ENCODE results near the gene MLANA.
A peak's percentile ranks its signal among the peaks of the same experiment; 100 is the strongest.

Gene MLANA

DNA sequence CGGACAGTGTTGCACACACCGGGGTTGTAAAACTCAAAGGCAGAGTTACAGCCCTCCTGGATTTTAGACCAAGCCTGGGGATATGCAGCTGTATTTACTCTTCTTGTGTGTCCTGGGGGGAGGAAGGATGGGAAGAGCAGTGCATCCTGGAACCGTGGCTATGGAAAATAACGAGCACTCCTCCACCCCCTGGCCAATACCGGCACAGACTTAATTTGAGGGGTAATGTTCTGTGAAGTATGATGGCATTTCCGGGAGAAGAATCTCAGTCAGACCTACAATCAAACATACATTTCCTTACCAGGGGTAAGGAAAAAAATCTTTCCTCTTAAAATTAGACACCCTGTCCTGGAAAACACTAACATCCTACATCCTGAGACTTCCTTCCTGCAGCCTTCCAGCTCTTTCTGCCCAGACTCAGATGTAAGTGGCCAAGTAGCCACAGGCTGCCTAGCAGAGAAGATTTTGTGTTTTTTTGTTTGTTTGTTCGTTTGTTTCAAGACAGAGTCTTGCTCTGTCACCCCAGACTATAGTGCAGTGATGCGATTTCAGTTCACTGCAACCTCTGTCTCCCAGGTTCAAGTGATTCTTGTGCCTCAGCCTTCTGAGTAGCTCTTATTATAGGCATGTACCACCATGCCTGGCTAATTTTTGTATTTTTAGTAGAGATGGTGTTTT, 46.8 kb upstream of the MLANA start:
- H2AFZ ChIP-seq (ENCODE audit: low read length): peak overlapping the region; percentile 18; the same call in 1 of the 2 replicates
- H3K4me2 ChIP-seq (ENCODE audit: low read depth, low read length, poor library complexity, severe bottlenecking): peak overlapping the region; percentile 77
- H3K4me3 ChIP-seq (ENCODE audit: low read length, poor library complexity, severe bottlenecking): peak overlapping the region; percentile 66
- H4K20me1 ChIP-seq (ENCODE audit: insufficient read depth, low read length, poor library complexity, severe bottlenecking): no peaks in the 10 kb centered on the region
- no peaks in the 10 kb centered on the region for H3K36me3 ChIP-seq (ENCODE audit: insufficient read depth, low read length)
- H3K27me3 ChIP-seq (ENCODE audit: insufficient read depth, low read length, poor library complexity, severe bottlenecking): no peaks in the 10 kb centered on the region
- TF ChIP-seq EZH2phosphoT487 (IDR thresholded peaks at IDR 0.05; ENCODE audit: borderline replicate concordance): no peak
- TF ChIP-seq, protein P1, sequence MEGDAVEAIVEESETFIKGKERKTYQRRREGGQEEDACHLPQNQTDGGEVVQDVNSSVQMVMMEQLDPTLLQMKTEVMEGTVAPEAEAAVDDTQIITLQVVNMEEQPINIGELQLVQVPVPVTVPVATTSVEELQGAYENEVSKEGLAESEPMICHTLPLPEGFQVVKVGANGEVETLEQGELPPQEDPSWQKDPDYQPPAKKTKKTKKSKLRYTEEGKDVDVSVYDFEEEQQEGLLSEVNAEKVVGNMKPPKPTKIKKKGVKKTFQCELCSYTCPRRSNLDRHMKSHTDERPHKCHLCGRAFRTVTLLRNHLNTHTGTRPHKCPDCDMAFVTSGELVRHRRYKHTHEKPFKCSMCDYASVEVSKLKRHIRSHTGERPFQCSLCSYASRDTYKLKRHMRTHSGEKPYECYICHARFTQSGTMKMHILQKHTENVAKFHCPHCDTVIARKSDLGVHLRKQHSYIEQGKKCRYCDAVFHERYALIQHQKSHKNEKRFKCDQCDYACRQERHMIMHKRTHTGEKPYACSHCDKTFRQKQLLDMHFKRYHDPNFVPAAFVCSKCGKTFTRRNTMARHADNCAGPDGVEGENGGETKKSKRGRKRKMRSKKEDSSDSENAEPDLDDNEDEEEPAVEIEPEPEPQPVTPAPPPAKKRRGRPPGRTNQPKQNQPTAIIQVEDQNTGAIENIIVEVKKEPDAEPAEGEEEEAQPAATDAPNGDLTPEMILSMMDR (conservative IDR thresholded peaks at IDR 0.05; ENCODE audit: low read length): 0 out of 2 replicates have a peak, but pooled peaks have one; percentile 25
- no peaks in the 10 kb centered on the region for H3K9me2 ChIP-seq (replicated peaks; ENCODE audit: low read depth, low read length)
- peaks cover 81% of the 10 kb centered on the region for H3K4me1 ChIP-seq (ENCODE audit: insufficient read depth, low read length, poor library complexity, severe bottlenecking)
- no peaks in the 10 kb centered on the region for H3K79me2 ChIP-seq (ENCODE audit: insufficient read depth, low read length)
- H3K9ac ChIP-seq (ENCODE audit: low read depth, low read length, poor library complexity, severe bottlenecking): peak overlapping the region; percentile 71
- H3K9me3 ChIP-seq (ENCODE audit: insufficient read depth, low read depth, low read length): no peaks in the 10 kb centered on the region
- H3F3A ChIP-seq (ENCODE audit: low read depth): peaks cover 17% of the 10 kb centered on the region

DNA sequence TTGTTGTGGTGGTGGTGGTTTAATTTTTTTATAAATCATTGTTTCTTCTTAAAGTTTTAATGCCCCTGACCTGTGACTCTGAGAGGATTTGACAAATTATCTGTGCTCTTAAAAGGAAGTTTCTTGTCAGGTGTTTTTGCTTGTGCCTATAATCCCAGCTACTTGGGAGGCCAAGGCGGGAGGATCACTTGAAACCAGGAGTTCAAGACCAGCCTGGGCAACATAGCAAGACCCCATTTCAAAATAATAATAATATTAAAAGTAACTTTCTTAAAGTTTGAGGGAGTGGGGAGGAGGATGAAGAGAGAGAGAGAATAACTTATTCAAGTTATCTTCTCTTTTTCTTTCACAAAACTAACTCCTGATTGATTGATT, 45.5 kb upstream of the MLANA start:
- peaks cover 85% of the 10 kb centered on the region for H3K4me1 ChIP-seq (ENCODE audit: insufficient read depth, low read length, poor library complexity, severe bottlenecking)
- peak overlapping the region; percentile 77 for H3K4me2 ChIP-seq (ENCODE audit: low read depth, low read length, poor library complexity, severe bottlenecking)
- H3K27me3 ChIP-seq (ENCODE audit: insufficient read depth, low read length, poor library complexity, severe bottlenecking): no peaks in the 10 kb centered on the region
- TF ChIP-seq, protein P1 (conservative IDR thresholded peaks at IDR 0.05; ENCODE audit: low read length): no peak
- no peak for TF ChIP-seq EZH2phosphoT487 (IDR thresholded peaks at IDR 0.05; ENCODE audit: borderline replicate concordance)
- no peak overlapping the region for H2AFZ ChIP-seq (ENCODE audit: low read length)
- H3K9ac ChIP-seq (ENCODE audit: low read depth, low read length, poor library complexity, severe bottlenecking): peak overlapping the region; percentile 71
- no peaks in the 10 kb centered on the region for H4K20me1 ChIP-seq (ENCODE audit: insufficient read depth, low read length, poor library complexity, severe bottlenecking)
- H3K9me2 ChIP-seq (replicated peaks; ENCODE audit: low read depth, low read length): no peaks in the 10 kb centered on the region
- no peaks in the 10 kb centered on the region for H3K36me3 ChIP-seq (ENCODE audit: insufficient read depth, low read length)
- H3K79me2 ChIP-seq (ENCODE audit: insufficient read depth, low read length): no peaks in the 10 kb centered on the region
- peaks cover 17% of the 10 kb centered on the region for H3F3A ChIP-seq (ENCODE audit: low read depth)
- no peaks in the 10 kb centered on the region for H3K9me3 ChIP-seq (ENCODE audit: insufficient read depth, low read depth, low read length)
- H3K4me3 ChIP-seq (ENCODE audit: low read length, poor library complexity, severe bottlenecking): peak overlapping the region; percentile 66

DNA sequence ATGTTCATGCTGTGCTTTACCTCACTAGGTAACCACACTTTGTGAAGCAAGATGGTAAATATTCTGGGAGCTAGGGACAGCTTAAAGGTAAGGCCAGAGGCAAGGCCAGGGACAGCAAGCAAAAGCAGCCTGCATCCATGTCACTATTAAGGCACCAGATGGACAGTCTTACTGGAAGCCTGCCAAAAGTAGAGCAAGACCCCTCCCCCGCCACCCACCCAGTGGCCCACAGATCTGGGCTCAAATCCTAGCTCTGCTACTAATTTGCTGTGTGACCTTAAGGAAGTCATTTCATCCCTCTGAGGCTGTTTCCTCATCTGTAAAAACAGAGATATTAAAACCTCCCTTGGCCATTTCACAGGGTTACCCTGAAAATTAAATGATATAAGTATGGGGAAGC, 44.6 kb upstream of the MLANA start:
- no peaks in the 10 kb centered on the region for H4K20me1 ChIP-seq (ENCODE audit: insufficient read depth, low read length, poor library complexity, severe bottlenecking)
- no peaks in the 10 kb centered on the region for H3K9me3 ChIP-seq (ENCODE audit: insufficient read depth, low read depth, low read length)
- H3K4me3 ChIP-seq (ENCODE audit: low read length, poor library complexity, severe bottlenecking): no peak overlapping the region
- peak overlapping the region; percentile 71 for H3K9ac ChIP-seq (ENCODE audit: low read depth, low read length, poor library complexity, severe bottlenecking)
- TF ChIP-seq, protein P1 (conservative IDR thresholded peaks at IDR 0.05; ENCODE audit: low read length): no peak
- H3K79me2 ChIP-seq (ENCODE audit: insufficient read depth, low read length): no peaks in the 10 kb centered on the region
- peak overlapping the region; percentile 77 for H3K4me2 ChIP-seq (ENCODE audit: low read depth, low read length, poor library complexity, severe bottlenecking)
- H3F3A ChIP-seq (ENCODE audit: low read depth): peaks cover 19% of the 10 kb centered on the region
- H3K4me1 ChIP-seq (ENCODE audit: insufficient read depth, low read length, poor library complexity, severe bottlenecking): peaks cover 84% of the 10 kb centered on the region
- H2AFZ ChIP-seq (ENCODE audit: low read length): no peak overlapping the region
- H3K27me3 ChIP-seq (ENCODE audit: insufficient read depth, low read length, poor library complexity, severe bottlenecking): no peaks in the 10 kb centered on the region
- no peaks in the 10 kb centered on the region for H3K9me2 ChIP-seq (replicated peaks; ENCODE audit: low read depth, low read length)
- H3K36me3 ChIP-seq (ENCODE audit: insufficient read depth, low read length): no peaks in the 10 kb centered on the region
